Stimulated activated CD8-positive, alpha-beta memory T cell treated with anti-CD3 and anti-CD28 coated beads, Interleukin-2, amount 100 ng/mL, for 1 hour (primary cell): ENCODE measurements around the gene NTRK3.
"Not testable (repeated sequence)": the region's sequence is repeated elsewhere in the genome, so short reads cannot be mapped to it uniquely, and the experiment has no call there.

Source experiments
- DNase-seq, 2 donors: peaks; one replicate each; pipeline ENCODE4 v3.0.0-alpha.2; 2020; ENCODE audit warnings: low read depth in 2 of 2

Gene NTRK3

DNA sequence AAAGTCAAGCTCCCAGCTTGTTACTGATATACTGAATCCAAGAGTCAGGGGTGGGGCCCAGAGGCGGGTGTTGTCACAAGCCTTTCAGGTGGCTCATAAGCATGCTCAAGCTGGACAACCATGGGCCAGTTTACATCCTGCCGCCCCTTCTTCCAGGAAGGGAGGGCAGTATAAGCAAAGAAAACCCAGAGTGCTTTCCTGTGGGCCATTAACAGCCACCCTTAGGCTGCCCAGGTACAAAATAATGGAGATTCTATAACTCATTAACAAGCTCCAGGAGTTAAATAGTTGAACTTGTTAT, 183.2 kb downstream of the NTRK3 start:
- DNase-seq: no peak

DNA sequence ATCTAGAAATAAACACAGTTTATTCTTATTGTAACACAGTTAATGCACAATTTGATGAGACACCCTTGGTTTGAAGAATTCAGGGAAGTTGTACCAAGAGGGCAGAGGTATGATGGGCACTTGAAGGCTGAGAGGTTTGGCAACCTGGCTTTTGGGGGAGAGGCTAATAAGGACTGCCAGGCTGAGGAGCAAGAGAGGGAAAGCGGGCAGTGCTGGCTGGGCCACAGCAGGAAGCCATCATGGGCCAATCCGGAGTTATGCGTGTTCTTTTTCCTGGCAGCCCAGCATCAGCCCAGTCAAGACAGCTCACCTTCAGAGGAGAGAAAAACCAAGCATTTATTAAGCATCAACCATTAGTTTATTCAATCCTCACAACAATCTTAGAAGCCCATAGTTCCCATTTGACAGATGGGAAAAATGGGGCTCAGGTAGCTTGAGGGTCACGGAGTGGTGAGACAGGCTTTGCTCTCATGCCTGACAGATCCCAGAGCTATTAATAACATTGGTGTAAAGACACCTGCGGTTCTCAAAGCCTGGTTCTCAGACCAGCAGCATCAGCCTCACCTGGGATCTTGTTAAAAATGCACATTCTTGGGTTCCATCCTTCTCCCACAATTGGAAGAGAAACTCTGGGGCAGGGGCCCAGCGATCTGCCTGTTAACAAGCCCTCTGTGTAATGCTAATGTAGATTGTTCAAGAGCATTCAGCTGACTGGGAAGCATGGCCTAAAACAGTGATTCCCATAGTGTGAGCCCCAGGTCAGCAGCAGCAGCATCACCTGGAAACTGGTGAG, 183.7 kb downstream of the NTRK3 start:
- DNase-seq: no peak

GRCh38 chr15:88072133-88072532, 184.4 kb downstream of the NTRK3 start:
- DNase-seq: not testable (repeated sequence)

- DNase-seq: no peak
Observed at GRCh38 chr15:88071141-88071540, 185.4 kb downstream of the NTRK3 start.

DNA sequence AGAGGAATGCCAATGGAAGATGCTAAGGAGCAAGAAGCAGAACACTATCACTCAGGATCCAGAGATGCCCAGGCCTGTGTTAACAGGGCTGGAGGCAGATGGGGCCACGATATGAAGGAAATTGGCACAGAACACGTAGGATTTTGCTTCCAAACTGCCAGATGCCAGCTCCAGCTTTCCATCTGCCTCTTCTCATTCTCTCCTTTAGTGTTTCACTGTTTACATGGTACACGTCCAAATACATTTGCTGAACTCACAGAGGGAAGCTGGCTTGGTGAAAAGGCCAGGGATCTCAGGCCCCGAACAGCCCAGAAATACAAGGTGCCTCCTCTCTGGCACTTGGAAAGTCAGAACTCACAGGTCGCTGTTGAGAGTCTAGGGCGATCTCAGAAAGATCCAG, 187.0 kb downstream of the NTRK3 start:
- no peak for DNase-seq

DNA sequence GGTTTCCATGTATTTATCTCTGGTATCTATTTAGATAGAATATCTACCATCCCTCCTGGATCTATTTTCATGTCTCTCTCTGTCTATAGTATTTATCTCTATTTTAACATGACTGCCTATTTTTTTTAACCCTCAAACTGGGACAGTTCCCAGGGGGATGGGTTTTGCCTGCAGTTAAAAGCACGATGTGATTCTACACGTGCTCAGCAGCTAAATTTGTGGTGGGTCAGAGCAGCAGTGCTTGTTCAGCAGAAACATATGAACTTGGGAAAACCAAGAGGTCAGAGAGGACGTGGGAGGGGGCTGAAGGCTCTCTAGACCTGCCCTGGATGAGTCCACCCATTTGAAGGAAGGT, 189.2 kb downstream of the NTRK3 start:
- DNase-seq: no peak

DNA sequence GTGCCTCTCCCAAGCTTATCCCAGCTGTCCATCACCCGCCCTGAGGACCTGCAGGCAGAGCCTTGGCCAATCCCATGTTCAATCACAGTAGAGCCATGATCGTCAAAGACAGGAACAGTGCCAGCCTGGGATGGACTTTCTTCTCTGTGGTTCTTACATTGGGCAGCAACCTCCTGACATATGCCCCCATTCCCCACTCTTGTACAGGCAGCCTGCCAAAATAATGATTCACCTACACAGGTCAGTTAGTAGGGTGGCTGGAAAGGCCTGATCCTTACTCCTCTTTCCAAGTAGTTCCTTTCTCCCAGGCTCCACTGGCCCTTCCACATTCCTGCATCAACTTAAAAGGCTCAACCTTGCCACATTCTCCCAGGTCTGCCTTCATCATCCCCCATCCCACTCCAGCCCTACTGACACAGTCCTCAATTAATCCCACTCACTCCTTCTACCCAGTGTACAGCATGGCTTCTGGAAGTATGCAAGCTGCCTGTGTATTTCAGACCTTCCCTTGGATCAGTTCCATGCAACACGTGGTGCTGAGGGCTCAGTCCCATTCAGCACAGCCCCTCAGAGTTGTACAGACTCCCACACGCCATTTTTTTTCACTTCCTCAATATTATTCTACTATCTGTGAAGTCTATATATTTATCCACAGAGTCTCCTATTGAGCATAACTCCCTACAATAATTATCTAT, 189.8 kb downstream of the NTRK3 start:
- DNase-seq: no peak

- no peak for DNase-seq
Observed at GRCh38 chr15:88061452-88061851, 195.1 kb downstream of the NTRK3 start.

GRCh38 chr15:88060383-88060782, 196.2 kb downstream of the NTRK3 start:
- DNase-seq: no peak

DNA sequence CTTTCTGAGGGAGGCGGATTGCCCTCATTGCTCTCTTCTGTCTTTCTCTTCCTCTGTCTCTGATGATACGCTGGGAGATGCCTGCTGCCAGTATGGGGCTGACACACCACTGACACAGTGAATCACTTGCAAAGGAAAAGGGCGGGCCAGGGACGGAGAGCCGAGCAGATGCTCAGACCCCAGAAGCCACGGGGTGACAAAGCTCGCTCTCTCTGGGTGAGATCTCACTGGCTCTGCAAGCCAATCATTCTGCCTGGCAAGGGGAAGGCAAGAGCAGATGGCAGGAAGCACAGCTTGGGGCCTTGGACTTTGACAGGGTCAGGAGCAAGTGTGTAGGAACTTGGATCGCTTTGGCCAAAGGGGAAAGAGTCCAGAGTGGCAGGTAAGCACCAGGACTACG, 198.7 kb downstream of the NTRK3 start:
- no peak for DNase-seq

GRCh38 chr15:88049506-88049905, 207.0 kb downstream of the NTRK3 start:
- DNase-seq: no peak

DNA sequence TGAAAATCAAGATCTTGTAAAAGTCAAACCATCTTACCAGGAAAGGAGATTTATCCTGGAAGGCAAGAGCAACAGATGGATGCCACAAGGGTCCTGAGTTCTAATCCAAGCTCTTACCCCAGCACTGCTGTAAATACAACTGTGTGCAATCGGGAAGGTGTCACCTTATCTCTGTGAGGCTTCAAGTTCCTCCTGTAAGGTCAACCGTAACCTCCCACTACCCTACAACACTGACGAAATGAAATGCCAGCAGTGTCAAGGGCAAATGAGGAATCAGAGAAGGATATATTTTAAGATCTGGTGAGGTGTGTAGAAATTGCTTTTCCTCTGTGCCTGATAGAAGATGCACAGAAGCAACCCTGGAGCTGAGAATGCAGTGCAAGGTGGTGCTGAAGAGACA, 207.8 kb downstream of the NTRK3 start:
- no peak for DNase-seq

DNA sequence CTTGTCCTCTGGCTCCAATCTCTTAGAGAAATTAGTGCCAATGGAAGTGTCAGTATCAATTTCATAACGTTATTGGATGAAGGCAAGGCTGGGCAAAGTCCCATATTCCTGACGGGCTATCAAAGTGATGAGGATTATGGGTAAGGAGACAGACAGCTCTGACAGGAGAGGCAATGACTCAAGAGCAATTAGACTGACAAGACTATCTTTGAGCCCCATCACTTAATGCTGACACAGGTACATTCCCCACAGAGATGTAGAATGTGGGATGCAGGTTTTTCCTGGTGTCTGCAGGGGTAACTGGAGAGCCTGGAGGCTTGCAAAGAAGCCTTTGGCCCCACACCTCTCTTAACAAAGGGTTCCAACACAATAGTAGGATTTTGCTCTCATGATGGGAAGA, 208.3 kb downstream of the NTRK3 start:
- no peak for DNase-seq

GRCh38 chr15:88046576-88047129, 209.9 kb downstream of the NTRK3 start:
- DNase-seq: no peak

GRCh38 chr15:88043396-88043795, 213.1 kb downstream of the NTRK3 start:
- no peak for DNase-seq

GRCh38 chr15:88042047-88042446, 214.5 kb downstream of the NTRK3 start:
- no peak for DNase-seq

DNA sequence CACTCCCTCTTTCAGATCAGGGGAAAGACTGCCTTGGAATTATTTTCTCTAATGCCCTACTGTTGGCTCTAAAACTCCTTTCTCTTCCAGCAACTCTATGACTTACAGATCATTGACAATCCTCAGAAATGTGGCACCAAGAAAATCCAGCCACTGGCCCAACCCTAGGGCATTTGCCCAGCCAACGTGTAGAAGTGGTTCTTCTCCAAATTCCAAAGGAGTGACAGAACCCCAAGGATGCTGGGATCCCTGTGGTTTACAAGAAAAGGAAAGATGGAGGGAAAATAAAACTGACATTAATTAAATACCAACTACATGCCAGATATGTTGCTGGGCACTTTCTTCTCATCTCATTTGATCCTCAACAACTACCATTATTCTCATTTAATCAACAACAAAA, 216.0 kb downstream of the NTRK3 start:
- no peak for DNase-seq

GRCh38 chr15:88038261-88038660, 218.3 kb downstream of the NTRK3 start:
- no peak for DNase-seq

DNA sequence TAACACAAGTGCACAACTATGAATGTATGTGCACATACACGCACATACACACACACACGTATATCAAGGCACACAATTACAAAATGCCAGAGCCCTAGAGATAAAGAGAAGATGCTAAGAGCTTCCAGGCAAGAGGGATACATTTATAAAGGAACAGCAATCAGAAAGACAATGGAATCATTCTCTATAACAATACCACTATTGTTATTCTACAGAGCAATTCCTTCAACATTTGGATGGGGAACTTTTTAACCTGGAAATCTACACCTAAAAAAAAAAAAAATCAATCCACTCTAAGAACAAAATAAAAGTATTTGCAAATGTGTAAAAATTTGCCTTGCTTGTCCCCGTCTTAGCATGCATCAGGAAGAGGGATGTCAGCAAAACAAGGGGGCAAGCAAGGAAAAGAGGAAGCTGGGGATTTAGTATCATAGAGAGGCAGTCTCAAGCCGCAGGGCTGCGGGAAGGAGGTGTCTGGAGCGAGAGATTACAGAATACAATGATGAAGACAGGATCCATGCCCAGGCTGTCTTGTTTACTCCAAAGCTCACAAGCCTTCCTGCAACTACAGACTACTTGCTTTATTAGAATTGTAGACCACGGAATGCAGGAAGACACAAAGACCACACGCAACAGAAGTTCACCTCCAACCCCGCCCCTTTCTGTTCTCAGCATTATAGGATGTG, 220.2 kb downstream of the NTRK3 start:
- DNase-seq: no peak

GRCh38 chr15:88035381-88035780, 221.2 kb downstream of the NTRK3 start:
- no peak for DNase-seq

- DNase-seq: not testable (repeated sequence)
Observed at GRCh38 chr15:88033421-88033820, 223.1 kb downstream of the NTRK3 start.

- no peak for DNase-seq
Observed at GRCh38 chr15:88032787-88033186, 223.8 kb downstream of the NTRK3 start.

DNA sequence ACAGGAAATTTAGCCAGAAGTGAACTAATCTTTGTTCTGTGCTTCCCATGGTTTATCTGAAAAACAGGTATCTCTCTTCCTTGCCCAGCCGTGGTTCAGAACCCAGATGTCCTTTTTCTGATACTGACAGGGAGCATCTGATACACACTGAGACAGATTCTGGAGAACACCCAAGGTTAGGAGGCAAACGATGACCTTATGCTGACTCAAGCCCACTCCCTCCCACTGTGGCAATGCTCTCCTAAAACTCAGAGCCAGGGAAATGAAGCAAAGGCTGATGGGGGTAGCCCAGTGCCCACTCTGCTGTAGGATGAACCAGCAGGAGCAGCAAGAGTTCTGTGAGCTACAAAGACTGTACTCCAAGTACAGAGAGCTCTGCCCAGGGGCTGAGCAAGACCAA, 225.1 kb downstream of the NTRK3 start:
- no peak for DNase-seq
